HEK293 (cell line): ENCODE data around the gene CXCL8.
"Not testable (repeated sequence)": the region's sequence is repeated elsewhere in the genome, so short reads cannot be mapped to it uniquely, and the experiment has no call there.

Experiments
- CTCF ChIA-PET: fragments of 350-600 bp; formaldehyde crosslinking; extraction: SDS; loops from one replicate; lab custom pipeline; 2021; ENCODE audit warnings: antibody characterized with exemption; lab: Yijun Ruan, JAX
- POLR2A ChIA-PET: fragments of 300-600 bp; formaldehyde crosslinking; extraction: SDS; loops from one replicate; lab custom pipeline; 2020; ENCODE audit warnings: antibody characterized with exemption, inconsistent platforms; lab: Yijun Ruan, JAX
- H3K27ac ChIP-seq: fragments of 200-500 bp; sonication (Bioruptor generic); 2 replicates; pipeline ENCODE4 v1.5.1; 2014; ENCODE audit warnings: low read depth, low read length, control low read depth, inconsistent platforms; ENCODE audit errors: extremely low read depth
- H3K36me3 ChIP-seq, 2 experiments: fragments of 200-500 bp in 1 of 2; sonication (Bioruptor generic) in 1 of 2; 1 replicate in 1 of 2; 2 replicates in 1 of 2; pipeline ENCODE4 v1.5.1; 2014 to 2017; ENCODE audit warnings: inconsistent platforms in 2 of 2, low read length in 2 of 2; ENCODE audit not compliant: control insufficient read depth in 2 of 2, insufficient read depth in 1 of 2
- H3K4me1 ChIP-seq: fragments of 200-500 bp; sonication (Bioruptor generic); 2 replicates; pipeline ENCODE4 v1.5.1; 2014; ENCODE audit warnings: mild to moderate bottlenecking, low read length, inconsistent platforms; ENCODE audit not compliant: control insufficient read depth, insufficient read depth
- H3K4me3 ChIP-seq: 2 replicates; pipeline ENCODE4 v1.5.1; 2011; ENCODE audit warnings: low read depth, mild to moderate bottlenecking, control low read depth, low read length, moderate library complexity
- H3K9me3 ChIP-seq: fragments of 200-500 bp; sonication (Bioruptor generic); 2 replicates; pipeline ENCODE4 v1.5.1; 2014; ENCODE audit warnings: low read depth, low read length, inconsistent platforms; ENCODE audit not compliant: control insufficient read depth, insufficient read depth
- EGR2 ChIP-seq: fragments of 450-650 bp; formaldehyde crosslinking; IDR thresholded peaks from 2 replicates; pipeline ENCODE4 v1.5.1; 2016; ENCODE audit warnings: low read depth, missing biosample characterization, missing genetic modification characterization
- HIC1 ChIP-seq: fragments of 450-650 bp; formaldehyde crosslinking; IDR thresholded peaks from 2 replicates; pipeline ENCODE4 v1.5.1; 2016; ENCODE audit warnings: missing biosample characterization, missing genetic modification characterization
- REPIN1 ChIP-seq: fragments of 450-650 bp; formaldehyde crosslinking; IDR thresholded peaks from 2 replicates; pipeline ENCODE4 v1.5.1; 2017; ENCODE audit warnings: missing biosample characterization, missing genetic modification characterization, low read depth
- SP7 ChIP-seq: fragments of 450-650 bp; formaldehyde crosslinking; IDR thresholded peaks from 2 replicates; pipeline ENCODE4 v1.5.1; 2016; ENCODE audit warnings: missing biosample characterization, missing genetic modification characterization
- ZBTB26 ChIP-seq: fragments of 450-650 bp; formaldehyde crosslinking; optimal IDR thresholded peaks from 2 replicates; pipeline ENCODE3; 2016; ENCODE audit warnings: missing biosample characterization, mild to moderate bottlenecking, missing genetic modification characterization
- ZNF146 ChIP-seq: fragments of 450-650 bp; formaldehyde crosslinking; IDR thresholded peaks from 2 replicates; pipeline ENCODE4 v1.5.1; 2016; ENCODE audit warnings: missing biosample characterization, missing genetic modification characterization
- ZNF157 ChIP-seq: fragments of 450-650 bp; formaldehyde crosslinking; IDR thresholded peaks from 2 replicates; pipeline ENCODE4 v1.5.1; 2016; ENCODE audit warnings: missing biosample characterization, missing genetic modification characterization
- ZNF214 ChIP-seq: fragments of 450-650 bp; formaldehyde crosslinking; IDR thresholded peaks from 2 replicates; pipeline ENCODE4 v1.5.1; 2017; ENCODE audit warnings: missing biosample characterization, mild to moderate bottlenecking, missing genetic modification characterization, borderline replicate concordance
- ZNF221 ChIP-seq: fragments of 450-650 bp; formaldehyde crosslinking; IDR thresholded peaks from 2 replicates; pipeline ENCODE4 v1.5.1; 2017; ENCODE audit warnings: missing biosample characterization, missing genetic modification characterization, borderline replicate concordance
- ZNF510 ChIP-seq: fragments of 450-650 bp; formaldehyde crosslinking; IDR thresholded peaks from 2 replicates; pipeline ENCODE4 v1.5.1; 2018; ENCODE audit warnings: mild to moderate bottlenecking, missing genetic modification characterization, missing biosample characterization; ENCODE audit not compliant: insufficient replicate concordance
- ZNF645 ChIP-seq: fragments of 450-650 bp; formaldehyde crosslinking; IDR thresholded peaks from 2 replicates; pipeline ENCODE4; 2016; ENCODE audit warnings: missing biosample characterization, missing genetic modification characterization
- ZNF704 ChIP-seq: fragments of 450-650 bp; formaldehyde crosslinking; IDR thresholded peaks from 2 replicates; pipeline ENCODE4 v1.5.1; 2016; ENCODE audit warnings: missing biosample characterization, missing genetic modification characterization
- ZNF747 ChIP-seq: fragments of 450-650 bp; formaldehyde crosslinking; IDR thresholded peaks from 2 replicates; pipeline ENCODE4 v1.5.1; 2016; ENCODE audit warnings: missing biosample characterization, missing genetic modification characterization
- ZNF791 ChIP-seq: fragments of 450-650 bp; formaldehyde crosslinking; IDR thresholded peaks from 2 replicates; pipeline ENCODE4 v1.5.1; 2016; ENCODE audit warnings: missing biosample characterization, missing genetic modification characterization
- ZNF792 ChIP-seq: fragments of 450-650 bp; formaldehyde crosslinking; IDR thresholded peaks from 2 replicates; pipeline ENCODE4 v1.5.1; 2016; ENCODE audit warnings: missing biosample characterization, missing genetic modification characterization

Gene CXCL8

GRCh38 chr4:73764513-73764912 is 24.1 kb downstream of the CXCL8 start (continued):
- TF ChIP-seq ZNF645 (tag by site-specific recombination), result no peak
- no peak for TF ChIP-seq REPIN1 (tag by site-specific recombination)
- TF ChIP-seq ZNF747 (tag by site-specific recombination), result no peak
- TF ChIP-seq ZBTB26 (tag by site-specific recombination), result no peak
- no peak for TF ChIP-seq EGR2 (tag by site-specific recombination)
- TF ChIP-seq ZNF221 (tag by site-specific recombination), result no peak
- TF ChIP-seq ZNF510 (tag by site-specific recombination), result no peak
- TF ChIP-seq ZNF157 (tag by site-specific recombination), result no peak
- no peak for TF ChIP-seq ZNF146 (tag by site-specific recombination)
- TF ChIP-seq ZNF214, result no peak
- TF ChIP-seq, all 188 proteins: peak for 0

GRCh38 chr4:73765296-73765695 is 24.9 kb downstream of the CXCL8 start:
- Histone ChIP-seq H3K4me3 (no peak overlapping the region), H3K9me3 (no peaks in the 10 kb centered on the region), H3K4me1 (no peaks in the 10 kb centered on the region), H3K27ac (no peak overlapping the region), H3K36me3 (no peaks in the 10 kb centered on the region)
- CTCF ChIA-PET, result no interaction called here
- POLR2A ChIA-PET, result no interaction called here
- no peak for TF ChIP-seq SP7 (tag by site-specific recombination)
- no peak for TF ChIP-seq ZNF791 (tag by site-specific recombination)
- TF ChIP-seq, all 188 proteins: peak for 0

- no peaks in the 10 kb centered on the region for H3K36me3 ChIP-seq
- TF ChIP-seq ZNF792 (tag by site-specific recombination) (no peak), HIC1 (no peak)
- H3K4me3 ChIP-seq, result no peak overlapping the region
- CTCF ChIA-PET, result interaction anchor here (0.6 kb wide), 1 partner anchor 129 kb away, joined by 3 read pairs; no protein-coding TSS in a partner anchor
- POLR2A ChIA-PET, result no interaction called here
- H3K27ac ChIP-seq, result no peak overlapping the region
- H3K4me1 ChIP-seq, result no peaks in the 10 kb centered on the region
- no peaks in the 10 kb centered on the region for H3K9me3 ChIP-seq
These were observed 30.5 kb downstream of the CXCL8 start for GRCh38 chr4:73770917-73771316.

- Histone ChIP-seq H3K36me3 (no peaks in the 10 kb centered on the region), H3K27ac (no peak overlapping the region), H3K4me1 (no peaks in the 10 kb centered on the region), H3K9me3 (no peaks in the 10 kb centered on the region), H3K4me3 (no peak overlapping the region)
- no peak for TF ChIP-seq ZNF704 (tag by site-specific recombination)
- POLR2A ChIA-PET, result no interaction called here
- CTCF ChIA-PET, result no interaction called here
These were observed 32.0 kb downstream of the CXCL8 start for GRCh38 chr4:73772363-73772762.

- H3K27ac ChIP-seq, H3K4me3 ChIP-seq, POLR2A ChIA-PET, H3K36me3 ChIP-seq, H3K9me3 ChIP-seq, H3K4me1 ChIP-seq, CTCF ChIA-PET: not testable (repeated sequence)
These were observed 34.0 kb downstream of the CXCL8 start for GRCh38 chr4:73774406-73774805.
